ENCODE results near the gene HMGN3.

DNA sequence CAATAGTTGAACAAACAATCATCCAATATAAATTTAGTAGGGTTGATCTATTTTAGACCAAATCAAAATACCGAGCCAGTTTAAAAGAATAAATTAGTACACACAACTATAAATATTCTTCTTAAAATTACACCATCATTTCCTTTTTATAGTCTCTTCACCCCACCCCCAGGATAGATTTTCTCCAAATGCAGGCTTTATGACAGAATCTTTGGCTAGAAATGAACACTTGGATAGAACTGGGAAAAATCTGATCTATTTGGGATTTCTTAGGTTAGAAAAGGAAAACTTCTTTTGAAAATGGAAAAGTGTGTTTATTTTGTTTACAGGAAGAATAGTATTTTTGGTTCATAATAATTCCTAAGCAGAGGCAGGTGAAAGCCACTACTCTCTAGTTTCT lies 74.6 kb downstream of the HMGN3 start:
- TF ChIP-seq, protein P1, sequence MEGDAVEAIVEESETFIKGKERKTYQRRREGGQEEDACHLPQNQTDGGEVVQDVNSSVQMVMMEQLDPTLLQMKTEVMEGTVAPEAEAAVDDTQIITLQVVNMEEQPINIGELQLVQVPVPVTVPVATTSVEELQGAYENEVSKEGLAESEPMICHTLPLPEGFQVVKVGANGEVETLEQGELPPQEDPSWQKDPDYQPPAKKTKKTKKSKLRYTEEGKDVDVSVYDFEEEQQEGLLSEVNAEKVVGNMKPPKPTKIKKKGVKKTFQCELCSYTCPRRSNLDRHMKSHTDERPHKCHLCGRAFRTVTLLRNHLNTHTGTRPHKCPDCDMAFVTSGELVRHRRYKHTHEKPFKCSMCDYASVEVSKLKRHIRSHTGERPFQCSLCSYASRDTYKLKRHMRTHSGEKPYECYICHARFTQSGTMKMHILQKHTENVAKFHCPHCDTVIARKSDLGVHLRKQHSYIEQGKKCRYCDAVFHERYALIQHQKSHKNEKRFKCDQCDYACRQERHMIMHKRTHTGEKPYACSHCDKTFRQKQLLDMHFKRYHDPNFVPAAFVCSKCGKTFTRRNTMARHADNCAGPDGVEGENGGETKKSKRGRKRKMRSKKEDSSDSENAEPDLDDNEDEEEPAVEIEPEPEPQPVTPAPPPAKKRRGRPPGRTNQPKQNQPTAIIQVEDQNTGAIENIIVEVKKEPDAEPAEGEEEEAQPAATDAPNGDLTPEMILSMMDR (IDR thresholded peaks at IDR 0.05; ENCODE audit: insufficient read depth, low read length, poor library complexity, severe bottlenecking): no peak
- no peak for TF ChIP-seq EZH2phosphoT487 (conservative IDR thresholded peaks at IDR 0.05; ENCODE audit: low read length)
